Measurements from ENCODE around the gene RALGPS1.

The RALGPS1 gene

DNA sequence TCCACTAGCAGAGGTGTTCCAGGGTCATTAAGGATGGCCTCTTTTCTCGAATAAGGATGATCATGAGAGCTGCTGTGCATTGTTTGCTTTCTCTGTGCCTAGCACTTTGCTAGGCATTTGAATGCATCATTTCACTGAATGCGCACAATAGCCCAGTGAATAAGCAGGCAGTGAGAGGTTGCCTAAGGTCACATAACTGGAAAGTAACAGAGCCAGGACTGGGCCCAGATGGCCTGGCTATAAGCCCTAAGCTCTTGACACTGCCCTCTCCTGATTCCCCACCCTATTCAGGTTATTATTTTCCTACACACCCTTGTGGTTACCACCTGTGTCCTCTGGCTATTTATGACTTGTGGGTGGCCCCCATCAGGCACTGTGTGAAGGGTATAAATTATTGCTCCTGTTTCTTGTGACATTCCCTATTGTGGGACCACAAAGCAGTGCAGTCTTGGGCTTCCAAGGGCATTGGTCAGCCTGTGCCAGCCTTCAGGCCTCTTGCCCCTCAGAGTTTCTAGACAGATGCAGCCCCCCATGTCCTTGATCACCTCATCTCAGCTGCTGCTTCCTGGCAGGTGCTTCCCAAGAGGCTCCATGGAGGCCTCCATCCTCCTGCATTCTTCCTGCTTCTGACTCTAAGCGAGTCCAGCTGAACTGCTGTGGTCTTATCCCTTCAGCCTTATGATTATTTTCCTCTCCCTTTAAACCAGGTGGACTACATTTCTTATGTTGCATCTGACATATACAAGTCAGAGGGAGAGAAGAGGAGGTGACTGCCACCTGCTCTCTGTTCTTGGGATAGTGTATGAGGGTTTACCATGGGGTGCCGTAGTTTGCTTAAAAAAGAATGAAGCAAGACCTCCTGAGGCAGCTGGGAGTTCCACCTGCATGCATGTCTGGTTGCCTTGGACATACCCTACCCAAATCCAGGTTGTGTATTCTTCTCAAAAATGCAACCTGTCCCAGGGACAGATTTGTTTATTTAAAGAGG lies 160.3 kb downstream of the RALGPS1 start:
- TF ChIP-seq EZH2phosphoT487 (IDR thresholded peaks at IDR 0.05; ENCODE audit: borderline replicate concordance, low read length) = no peak
- TF ChIP-seq, protein P1, sequence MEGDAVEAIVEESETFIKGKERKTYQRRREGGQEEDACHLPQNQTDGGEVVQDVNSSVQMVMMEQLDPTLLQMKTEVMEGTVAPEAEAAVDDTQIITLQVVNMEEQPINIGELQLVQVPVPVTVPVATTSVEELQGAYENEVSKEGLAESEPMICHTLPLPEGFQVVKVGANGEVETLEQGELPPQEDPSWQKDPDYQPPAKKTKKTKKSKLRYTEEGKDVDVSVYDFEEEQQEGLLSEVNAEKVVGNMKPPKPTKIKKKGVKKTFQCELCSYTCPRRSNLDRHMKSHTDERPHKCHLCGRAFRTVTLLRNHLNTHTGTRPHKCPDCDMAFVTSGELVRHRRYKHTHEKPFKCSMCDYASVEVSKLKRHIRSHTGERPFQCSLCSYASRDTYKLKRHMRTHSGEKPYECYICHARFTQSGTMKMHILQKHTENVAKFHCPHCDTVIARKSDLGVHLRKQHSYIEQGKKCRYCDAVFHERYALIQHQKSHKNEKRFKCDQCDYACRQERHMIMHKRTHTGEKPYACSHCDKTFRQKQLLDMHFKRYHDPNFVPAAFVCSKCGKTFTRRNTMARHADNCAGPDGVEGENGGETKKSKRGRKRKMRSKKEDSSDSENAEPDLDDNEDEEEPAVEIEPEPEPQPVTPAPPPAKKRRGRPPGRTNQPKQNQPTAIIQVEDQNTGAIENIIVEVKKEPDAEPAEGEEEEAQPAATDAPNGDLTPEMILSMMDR (IDR thresholded peaks at IDR 0.05; ENCODE audit: low read depth, low read length, poor library complexity, severe bottlenecking) = no peak
- H3F3A ChIP-seq (ENCODE audit: control insufficient read depth, insufficient read depth) = no peaks in the 10 kb centered on the region
- no peak overlapping the region for H3K4me2 ChIP-seq (ENCODE audit: low read length)
- H3K27me3 ChIP-seq (ENCODE audit: control insufficient read depth, low read length) = no peaks in the 10 kb centered on the region
- no peaks in the 10 kb centered on the region for H3K36me3 ChIP-seq (ENCODE audit: control insufficient read depth, low read length)
- H3K4me3 ChIP-seq (ENCODE audit: low read length) = no peak overlapping the region
- H3K27ac ChIP-seq (ENCODE audit: low read depth, low read length) = no peak overlapping the region
- no peaks in the 10 kb centered on the region for H3K9me2 ChIP-seq (replicated peaks; ENCODE audit: control insufficient read depth, low read length)
- no peaks in the 10 kb centered on the region for H3K4me1 ChIP-seq (ENCODE audit: control insufficient read depth, low read length)
- no peaks in the 10 kb centered on the region for H4K20me1 ChIP-seq (ENCODE audit: control insufficient read depth, insufficient read depth, low read depth, low read length)
- H3K9me3 ChIP-seq (ENCODE audit: control insufficient read depth, insufficient read depth, low read length) = no peaks in the 10 kb centered on the region
- no peaks in the 10 kb centered on the region for H3K79me2 ChIP-seq (ENCODE audit: control insufficient read depth, low read length)

DNA sequence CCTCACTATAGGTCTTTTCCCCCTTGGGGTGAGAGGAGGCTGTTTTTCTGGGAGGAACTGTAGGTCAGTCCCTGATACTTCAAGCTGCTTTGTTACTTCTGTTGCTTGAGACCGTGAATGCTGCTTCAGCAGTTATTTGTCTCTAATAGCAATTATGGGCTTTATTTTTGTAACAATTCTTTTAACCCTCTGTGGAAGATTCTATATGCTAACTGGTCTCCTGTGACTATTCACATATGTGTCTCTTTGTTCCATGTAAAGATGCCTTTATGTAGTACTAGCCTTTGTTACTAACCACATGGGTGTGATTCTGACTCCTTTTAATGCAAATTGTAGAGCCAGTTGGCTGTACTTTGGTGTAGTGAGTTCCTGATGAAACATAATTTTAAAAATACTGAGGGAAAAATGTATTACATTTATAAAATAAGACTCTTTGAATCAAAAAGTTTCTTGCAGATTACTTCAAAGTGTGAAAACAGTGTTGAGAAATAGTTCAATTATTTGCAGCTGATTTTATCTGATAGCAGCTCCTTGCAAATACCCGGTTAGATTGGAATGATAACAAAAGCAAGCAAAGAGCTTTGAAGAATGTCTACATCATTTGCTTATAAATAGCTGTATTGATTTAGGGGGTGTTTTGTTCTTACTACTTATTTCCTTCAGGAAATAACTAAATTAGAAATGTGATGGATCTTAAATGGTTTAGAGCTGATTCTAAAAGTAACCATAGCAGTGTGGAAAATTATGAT lies 161.2 kb downstream of the RALGPS1 start:
- no peaks in the 10 kb centered on the region for H3K79me2 ChIP-seq (ENCODE audit: control insufficient read depth, low read length)
- no peaks in the 10 kb centered on the region for H4K20me1 ChIP-seq (ENCODE audit: control insufficient read depth, insufficient read depth, low read depth, low read length)
- no peaks in the 10 kb centered on the region for H3K9me3 ChIP-seq (ENCODE audit: control insufficient read depth, insufficient read depth, low read length)
- H3K27me3 ChIP-seq (ENCODE audit: control insufficient read depth, low read length) = no peaks in the 10 kb centered on the region
- H3K36me3 ChIP-seq (ENCODE audit: control insufficient read depth, low read length) = no peaks in the 10 kb centered on the region
- TF ChIP-seq EZH2phosphoT487 (IDR thresholded peaks at IDR 0.05; ENCODE audit: borderline replicate concordance, low read length) = no peak
- TF ChIP-seq, protein P1 (IDR thresholded peaks at IDR 0.05; ENCODE audit: low read depth, low read length, poor library complexity, severe bottlenecking) = no peak
- no peak overlapping the region for H3K27ac ChIP-seq (ENCODE audit: low read depth, low read length)
- H3K4me3 ChIP-seq (ENCODE audit: low read length) = no peak overlapping the region
- no peaks in the 10 kb centered on the region for H3K4me1 ChIP-seq (ENCODE audit: control insufficient read depth, low read length)
- H3K4me2 ChIP-seq (ENCODE audit: low read length) = no peak overlapping the region
- H3K9me2 ChIP-seq (replicated peaks; ENCODE audit: control insufficient read depth, low read length) = no peaks in the 10 kb centered on the region
- no peaks in the 10 kb centered on the region for H3F3A ChIP-seq (ENCODE audit: control insufficient read depth, insufficient read depth)

DNA sequence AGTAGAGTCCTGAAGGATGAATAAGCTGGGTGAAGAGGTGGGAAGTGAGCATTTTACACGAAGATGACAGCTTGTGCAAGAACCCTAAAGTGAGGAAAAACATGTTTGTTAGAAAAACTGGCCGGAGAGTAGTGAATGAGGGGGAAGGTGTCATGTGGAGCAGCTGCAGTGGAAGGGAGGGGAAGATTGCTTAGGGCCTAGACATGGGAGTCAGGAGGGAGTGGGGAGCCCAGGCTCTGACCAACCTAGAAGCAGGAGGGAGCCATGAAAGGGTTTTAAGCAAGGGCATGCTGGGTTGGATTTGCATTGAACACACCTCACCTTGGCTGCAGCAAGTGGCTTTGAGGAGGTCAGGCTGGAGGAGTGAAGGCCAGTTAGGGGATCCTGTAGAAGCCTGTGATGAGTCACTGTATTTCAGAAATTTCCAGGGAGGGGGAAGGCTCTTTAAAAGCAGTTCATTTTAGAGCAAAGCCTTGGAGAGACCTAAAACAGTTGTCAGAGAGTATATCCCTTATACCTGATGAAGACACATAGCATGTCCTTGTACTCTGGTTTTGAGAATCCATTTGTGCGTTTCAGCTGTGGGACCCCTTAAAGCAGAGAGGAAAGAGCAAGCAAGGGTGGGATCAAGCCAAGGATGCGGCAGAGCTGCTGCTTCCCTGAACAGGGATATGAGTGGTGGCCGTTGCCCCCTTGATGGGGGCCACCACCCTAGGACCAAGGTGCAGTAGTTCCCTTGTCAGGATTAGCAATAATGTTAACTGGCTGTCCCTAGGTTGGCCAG lies 162.5 kb downstream of the RALGPS1 start:
- Histone ChIP-seq H3K9me3 (ENCODE audit: control insufficient read depth, insufficient read depth, low read length) (no peaks in the 10 kb centered on the region), H3K27me3 (ENCODE audit: control insufficient read depth, low read length) (no peaks in the 10 kb centered on the region), H3K4me2 (ENCODE audit: low read length) (no peak overlapping the region), H3K79me2 (ENCODE audit: control insufficient read depth, low read length) (no peaks in the 10 kb centered on the region), H3K27ac (ENCODE audit: low read depth, low read length) (no peak overlapping the region), H3F3A (ENCODE audit: control insufficient read depth, insufficient read depth) (no peaks in the 10 kb centered on the region), H4K20me1 (ENCODE audit: control insufficient read depth, insufficient read depth, low read depth, low read length) (no peaks in the 10 kb centered on the region), H3K4me3 (ENCODE audit: low read length) (no peak overlapping the region), H3K36me3 (ENCODE audit: control insufficient read depth, low read length) (no peaks in the 10 kb centered on the region), H3K4me1 (ENCODE audit: control insufficient read depth, low read length) (no peaks in the 10 kb centered on the region), H3K9me2 (replicated peaks; ENCODE audit: control insufficient read depth, low read length) (no peaks in the 10 kb centered on the region)
- TF ChIP-seq EZH2phosphoT487 (IDR thresholded peaks at IDR 0.05; ENCODE audit: borderline replicate concordance, low read length) = no peak
- TF ChIP-seq, protein P1 (IDR thresholded peaks at IDR 0.05; ENCODE audit: low read depth, low read length, poor library complexity, severe bottlenecking) = no peak

Data from DOHH2 (cell line).